GM12878 (cell line): ENCODE results near the gene ATF6.

Source experiments
- ASH2L ChIP-seq: fragments of 300-600, 200-600 bp; sonication (generic); IDR thresholded peaks from 2 replicates; pipeline ENCODE4 v1.6.1; 2017; ENCODE audit warnings: low read depth, mild to moderate bottlenecking, borderline replicate concordance
- ATF3 ChIP-seq: IDR thresholded peaks from 2 replicates; pipeline ENCODE4 v1.6.1; 2011; ENCODE audit warnings: low read depth, mild to moderate bottlenecking, low read length, moderate library complexity, borderline replicate concordance; ENCODE audit errors: extremely low read depth
- BCL11A ChIP-seq: IDR thresholded peaks from 2 replicates; pipeline ENCODE4 v1.6.1; 2011; ENCODE audit warnings: low read depth, low read length
- CHD1 ChIP-seq: IDR thresholded peaks from 2 replicates; pipeline ENCODE4 v1.6.1; 2012; ENCODE audit warnings: low read depth, low read length, improper control_type of control experiment
- CTCF ChIP-seq, 3 experiments: IDR thresholded peaks in 2 of 3; conservative IDR thresholded peaks in 1 of 3; 2 replicates each; pipeline ENCODE4 v1.5.1; 2011; ENCODE audit warnings: low read depth in 3 of 3, low read length in 3 of 3, mild to moderate bottlenecking in 3 of 3, control low read depth in 2 of 3, moderate library complexity in 2 of 3, inconsistent platforms in 1 of 3, mixed read lengths in 1 of 3; ENCODE audit not compliant: control insufficient read depth in 2 of 3, insufficient read depth in 1 of 3; ENCODE audit errors: extremely low read depth in 1 of 3
- DPF2 ChIP-seq: fragments of 450-650 bp; IDR thresholded peaks from 2 replicates; pipeline ENCODE4 v1.6.1; 2017; ENCODE audit warnings: mild to moderate bottlenecking
- EP300 ChIP-seq, 2 experiments: fragments of 150-350 bp in 1 of 2; IDR thresholded peaks; 2 replicates each; pipeline ENCODE4 v1.6.1; 2011 to 2012; ENCODE audit warnings: low read depth in 2 of 2, low read length in 2 of 2, borderline replicate concordance in 1 of 2, improper control_type of control experiment in 1 of 2, inconsistent platforms in 1 of 2; ENCODE audit not compliant: control insufficient read depth in 1 of 2
- NFYB ChIP-seq: IDR thresholded peaks from 2 replicates; pipeline ENCODE4 v1.6.1; 2011; ENCODE audit warnings: low read depth, mild to moderate bottlenecking, low read length, improper control_type of control experiment, moderate library complexity; ENCODE audit not compliant: insufficient read depth
- POLR2A ChIP-seq: IDR thresholded peaks from 2 replicates; pipeline ENCODE4 v1.6.1; 2011; ENCODE audit warnings: low read depth, mild to moderate bottlenecking, low read length
- REST ChIP-seq: IDR thresholded peaks from 2 replicates; pipeline ENCODE4 v1.6.1; 2012; ENCODE audit warnings: mild to moderate bottlenecking, low read depth, low read length
- USF2 ChIP-seq: IDR thresholded peaks from 2 replicates; pipeline ENCODE4 v1.6.1; 2011; ENCODE audit warnings: low read depth, low read length, improper control_type of control experiment, borderline replicate concordance

GRCh38 chr1:161772397-161772796 lies 6.3 kb downstream of the ATF6 start:
- TF ChIP-seq EP300 (IDR thresholded peaks at IDR 0.05; ENCODE audit: borderline replicate concordance in 1 of 2, control insufficient read depth in 1 of 2, low read depth in 2 of 2, low read length in 2 of 2) = no peak
- no peak for TF ChIP-seq BCL11A
- no peak for TF ChIP-seq CTCF (IDR thresholded peaks at IDR 0.05 in 2 of 3, conservative IDR thresholded peaks at IDR 0.05 in 1 of 3; ENCODE audit: control insufficient read depth in 2 of 3, extremely low read depth in 1 of 3, insufficient read depth in 1 of 3, low read depth in 3 of 3, low read length in 3 of 3)
- no peak for TF ChIP-seq ATF3
- TF ChIP-seq USF2 = no peak
- no peak for TF ChIP-seq CHD1
- TF ChIP-seq POLR2A = no peak
- no peak for TF ChIP-seq REST
- TF ChIP-seq NFYB = no peak
- no peak for TF ChIP-seq DPF2
- no peak for TF ChIP-seq ASH2L
